Common myeloid progenitor, CD34-positive (primary cell): ENCODE results near the gene IFNAR1. TPM values are rescaled to one million over a fixed set of nuclear protein-coding genes. Genes with fewer than 3 reads are reported as not detected.

Source experiments
- CTCF ChIA-PET: fragments of 350-600 bp; sonication (Branson Sonifier 250); formaldehyde crosslinking; loops from one replicate; lab custom pipeline; 2021; ENCODE audit warnings: antibody characterized with exemption; lab: Charles Lee
- POLR2A ChIA-PET: fragments of 350-600 bp; sonication (Branson Sonifier 250); formaldehyde crosslinking; loops from one replicate; lab custom pipeline; 2021; ENCODE audit warnings: antibody characterized with exemption; lab: Charles Lee
- DNase-seq, 3 donors: peaks; one replicate each; pipeline versions ENCODE4 v3.0.0 to v3.0.0-alpha.2; 2013
- H3K27ac ChIP-seq, 2 experiments: 1 replicate in 1 of 2; 2 replicates in 1 of 2; pipeline ENCODE4 v1.7.0; 2013; ENCODE audit warnings: inconsistent platforms in 2 of 2, low read length in 2 of 2, mild to moderate bottlenecking in 2 of 2, low read depth in 1 of 2, moderate library complexity in 1 of 2; ENCODE audit not compliant: severe bottlenecking in 2 of 2, insufficient read depth in 1 of 2, poor library complexity in 1 of 2
- H3K27me3 ChIP-seq, 5 experiments: replicated peaks in 2 of 5; 1 replicate in 3 of 5; 2 replicates in 2 of 5; pipeline versions ENCODE4 v1.6.1 to v1.7.0; 2013; ENCODE audit warnings: low read length in 4 of 5, mild to moderate bottlenecking in 2 of 5, moderate library complexity in 2 of 5, inconsistent platforms in 1 of 5; ENCODE audit not compliant: insufficient read depth in 5 of 5, control insufficient read depth in 4 of 5
- H3K36me3 ChIP-seq, 4 experiments: 1 replicate in 2 of 4; 2 replicates in 2 of 4; pipeline versions ENCODE4 v1.6.1 to v1.7.0; 2013; ENCODE audit warnings: low read length in 3 of 4, control low read depth in 1 of 4, mild to moderate bottlenecking in 1 of 4; ENCODE audit not compliant: control insufficient read depth in 4 of 4, insufficient read depth in 4 of 4
- H3K4me1 ChIP-seq, 4 experiments: 1 replicate in 3 of 4; 2 replicates in 1 of 4; pipeline versions ENCODE4 v1.6.1 to v1.7.1; 2013; ENCODE audit warnings: low read length in 3 of 4, mild to moderate bottlenecking in 3 of 4, control low read depth in 1 of 4, inconsistent platforms in 1 of 4, moderate library complexity in 1 of 4; ENCODE audit not compliant: control insufficient read depth in 4 of 4, insufficient read depth in 4 of 4; ENCODE audit errors: control extremely low read depth in 1 of 4
- H3K4me3 ChIP-seq, 7 experiments: 1 replicate in 4 of 7; 2 replicates in 3 of 7; pipeline versions ENCODE4 v1.5.1 to v1.7.0; 2013; ENCODE audit warnings: mild to moderate bottlenecking in 7 of 7, low read length in 6 of 7, moderate library complexity in 6 of 7, inconsistent platforms in 2 of 7, low read depth in 2 of 7, control low read depth in 1 of 7; ENCODE audit not compliant: insufficient read depth in 4 of 7, control insufficient read depth in 1 of 7; ENCODE audit errors: extremely low read depth in 1 of 7
- H3K9me3 ChIP-seq, 5 experiments: 1 replicate in 4 of 5; 2 replicates in 1 of 5; pipeline versions ENCODE4 v1.6.1 to v1.7.1; 2013; ENCODE audit warnings: low read length in 4 of 5, mild to moderate bottlenecking in 2 of 5, inconsistent platforms in 1 of 5, low read depth in 1 of 5, moderate library complexity in 1 of 5; ENCODE audit not compliant: control insufficient read depth in 4 of 5, insufficient read depth in 2 of 5; ENCODE audit errors: control extremely low read depth in 1 of 5
- WGBS: methylation state at CpG from one replicate; pipeline ENCODE4 v1.1.5; 2013; ENCODE audit not compliant: insufficient coverage; 5-methylcytosine and 5-hydroxymethylcytosine counted together
- polyA plus RNA-seq: library from polyadenylated mRNA; unstranded; fragments of 120-200 nt; gene quantifications from one replicate; pipeline ENCODE4 v1.2.1, GENCODE V29; 2013

The IFNAR1 gene
- 16.5 TPM for polyA plus RNA-seq

DNA sequence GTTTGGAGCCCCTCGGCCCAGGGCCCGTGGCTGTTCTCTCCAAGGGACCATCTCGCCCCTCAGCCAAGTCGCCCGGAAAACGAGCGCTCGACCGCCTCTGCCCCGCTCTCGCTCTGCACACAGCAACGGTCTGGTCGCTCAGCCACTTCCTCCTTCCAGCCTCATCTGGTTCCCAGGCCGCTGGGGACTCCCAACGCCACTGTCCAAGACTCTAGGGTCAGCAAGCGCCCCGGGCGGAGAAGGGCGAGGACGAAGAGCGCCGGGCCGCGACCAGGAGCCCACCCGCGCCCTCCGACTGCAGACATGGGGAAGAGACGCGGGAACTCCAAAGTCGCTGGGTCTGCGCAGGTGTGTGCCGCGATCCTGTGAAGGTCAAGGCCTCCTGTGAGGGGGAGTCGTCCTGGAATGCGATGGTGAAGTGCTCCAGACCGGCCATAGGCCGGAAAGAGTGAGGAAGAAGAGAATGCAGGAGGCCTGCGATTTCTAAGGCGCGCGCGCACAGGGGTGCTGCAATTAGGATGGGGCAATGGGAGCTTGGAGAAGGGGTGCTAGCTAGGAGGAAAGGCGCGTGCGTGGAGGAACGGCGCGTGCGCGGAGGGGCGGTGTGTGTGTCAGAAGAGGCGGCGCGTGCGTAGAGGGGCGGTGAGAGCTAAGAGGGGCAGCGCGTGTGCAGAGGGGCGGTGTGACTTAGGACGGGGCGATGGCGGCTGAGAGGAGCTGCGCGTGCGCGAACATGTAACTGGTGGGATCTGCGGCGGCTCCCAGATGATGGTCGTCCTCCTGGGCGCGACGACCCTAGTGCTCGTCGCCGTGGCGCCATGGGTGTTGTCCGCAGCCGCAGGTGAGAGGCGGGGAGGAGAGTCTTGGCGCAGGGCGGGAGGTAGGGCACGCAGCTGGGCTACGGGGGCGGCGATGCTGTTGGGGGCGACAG, at the start of gene IFNAR1:
IFNAR1 (plus strand) TSS at position 680 of the 931 bp plus-strand sequence; CDS start at position 766, 86 bp downstream.
- peaks cover 10 to 26% (median 13%) of the 10 kb centered on the region in 4 experiments for H3K4me1 ChIP-seq
- H3K4me3 ChIP-seq, result peak within 1 kb of the TSS; percentile 75 to 98 (median 93)
- H3K9me3 ChIP-seq, result no peaks in the 10 kb centered on the region
- H3K27ac ChIP-seq, result peak within 1 kb of the TSS; percentile 79 to 94
- under 1% methylated on average over 60 of the region's 86 CpGs for WGBS
- H3K36me3 ChIP-seq, result peaks cover 0 to 7% (median 0%) of the 10 kb centered on the region in 4 experiments
- POLR2A ChIA-PET, result interaction anchor here (0.6 to 1.4 kb wide), 7 partner anchors 15 to 552 kb away, joined by 3 to 4 read pairs (median 3); partner anchors contain the start of genes IL10RB and TMEM50B
- no peaks in the 10 kb centered on the region for H3K27me3 ChIP-seq
- CTCF ChIA-PET, result interaction anchor here (0.6 to 2.3 kb wide), 11 partner anchors 8 to 96 kb away, joined by 3 to 14 read pairs (median 3); no protein-coding TSS in a partner anchor
- DNase-seq, result peak; percentile 99

DNA sequence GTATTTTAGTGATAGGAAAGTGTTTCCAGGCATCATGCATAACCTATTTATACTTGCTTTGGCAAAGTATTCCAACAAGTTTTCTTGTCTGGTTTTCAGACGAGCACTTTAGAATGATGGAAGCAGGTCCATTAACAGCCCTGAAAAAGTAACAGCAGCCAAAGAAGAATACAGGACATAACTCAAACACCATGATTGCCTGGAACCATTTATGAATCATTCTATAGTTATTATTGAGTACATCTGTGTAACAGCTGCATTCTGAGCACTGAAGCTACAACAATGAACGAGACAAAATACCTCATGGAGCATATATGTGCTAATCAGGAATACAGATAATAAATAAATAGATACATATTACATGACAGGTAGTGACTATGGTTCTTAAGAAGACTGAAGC, 46.0 kb upstream of the IFNAR1 start:
- CTCF ChIA-PET, result interaction anchor here (0.8 kb wide), 1 partner anchor 12 kb away, joined by 3 read pairs; no protein-coding TSS in a partner anchor
- Histone ChIP-seq H3K36me3 (peaks cover 16 to 74% (median 36%) of the 10 kb centered on the region in 4 experiments), H3K4me3 (no peak overlapping the region), H3K27me3 (no peaks in the 10 kb centered on the region), H3K27ac (no peak overlapping the region), H3K4me1 (no peaks in the 10 kb centered on the region), H3K9me3 (peaks cover 0 to 24% (median 11%) of the 10 kb centered on the region in 5 experiments)
- 100% methylated on average over 1 of the region's 2 CpGs for WGBS
- POLR2A ChIA-PET, result no interaction called here
- no peak for DNase-seq

DNA sequence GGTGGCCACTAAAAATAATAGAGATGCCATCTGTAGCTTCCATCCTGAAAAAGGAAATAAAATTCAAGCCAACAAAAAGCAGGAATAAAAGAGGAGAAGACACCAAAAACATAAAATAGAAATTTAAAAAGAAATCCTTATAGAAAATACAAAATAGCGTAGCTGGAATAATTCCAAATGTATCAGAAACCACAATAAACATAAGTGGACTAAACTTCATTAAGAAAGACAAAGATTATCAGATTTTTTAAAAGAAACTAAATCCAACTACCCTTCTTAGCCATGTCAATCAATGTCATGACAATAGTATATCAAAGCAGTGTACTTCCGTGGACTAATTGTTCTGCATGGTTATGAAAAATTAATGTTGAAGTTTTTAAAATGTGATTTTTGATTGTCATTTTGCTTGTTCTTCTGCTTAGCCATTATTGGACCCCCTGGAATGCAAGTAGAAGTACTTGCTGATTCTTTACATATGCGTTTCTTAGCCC, 45.4 kb upstream of the IFNAR1 start:
- ChIA-PET CTCF (no interaction called here), POLR2A (no interaction called here)
- H3K27me3 ChIP-seq, result no peaks in the 10 kb centered on the region
- 100% methylated on average over 2 of the region's 3 CpGs for WGBS
- peaks cover 0 to 22% (median 11%) of the 10 kb centered on the region in 5 experiments for H3K9me3 ChIP-seq
- no peak overlapping the region for H3K4me3 ChIP-seq
- H3K36me3 ChIP-seq, result peaks cover 18 to 76% (median 35%) of the 10 kb centered on the region in 4 experiments
- H3K27ac ChIP-seq, result no peak overlapping the region
- H3K4me1 ChIP-seq, result no peaks in the 10 kb centered on the region
- DNase-seq, result no peak

DNA sequence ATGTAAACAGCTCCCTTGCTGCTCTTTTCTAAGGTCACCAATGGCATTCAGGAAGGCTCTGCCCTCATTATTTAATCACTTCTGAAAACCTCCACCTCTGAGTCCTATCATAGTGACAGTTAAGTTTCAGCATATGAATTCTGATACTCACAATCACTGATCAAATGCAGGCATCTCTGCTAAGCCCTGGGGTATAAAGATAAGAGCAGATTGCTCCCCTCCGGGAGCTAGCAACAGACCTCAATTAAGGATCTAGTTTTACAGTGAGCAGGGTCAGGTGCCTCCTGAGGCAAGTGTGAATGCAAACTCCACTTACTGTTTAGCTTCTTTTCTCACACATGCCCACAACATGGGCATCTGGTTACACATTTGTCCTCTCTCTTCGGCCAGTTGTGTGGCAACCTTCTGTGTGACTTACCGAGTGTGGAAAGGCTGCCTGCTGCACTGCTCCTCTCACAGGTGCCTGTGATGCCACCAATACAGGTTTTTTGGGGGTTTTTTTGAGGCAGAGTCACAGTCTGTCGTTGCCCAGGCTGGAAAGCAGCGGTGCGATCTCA, 43.6 kb upstream of the IFNAR1 start:
- WGBS, result 88% methylated on average over 3 of the region's 6 CpGs
- no peak overlapping the region for H3K27ac ChIP-seq
- H3K9me3 ChIP-seq, result peaks cover 0 to 17% (median 9%) of the 10 kb centered on the region in 5 experiments
- CTCF ChIA-PET, result interaction anchor here (1.0 to 1.7 kb wide), 2 partner anchors 9 to 13 kb away, joined by 3 to 4 read pairs; no protein-coding TSS in a partner anchor
- POLR2A ChIA-PET, result no interaction called here
- no peak overlapping the region for H3K4me3 ChIP-seq
- peaks cover 20 to 80% (median 41%) of the 10 kb centered on the region in 4 experiments for H3K36me3 ChIP-seq
- DNase-seq, result no peak
- H3K4me1 ChIP-seq, result no peaks in the 10 kb centered on the region
- no peaks in the 10 kb centered on the region for H3K27me3 ChIP-seq

DNA sequence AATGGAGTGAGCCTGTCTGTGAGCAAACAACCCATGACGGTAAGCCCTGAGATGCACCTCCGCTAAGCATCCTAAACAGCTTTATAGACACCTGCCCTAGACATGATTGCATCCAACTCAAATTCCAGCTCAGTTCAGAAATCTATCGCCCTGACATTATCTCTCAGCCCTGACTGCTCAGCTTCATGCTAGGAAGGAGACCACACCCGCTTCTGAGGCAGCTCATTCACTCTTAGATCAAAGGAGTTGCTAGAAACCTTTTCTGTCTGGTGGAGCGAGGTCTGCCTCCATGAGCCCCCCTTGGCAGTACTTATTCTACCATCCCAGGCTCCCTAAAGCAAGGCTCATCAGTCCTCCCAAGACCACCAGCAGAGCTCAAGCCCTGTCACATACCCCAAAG, 41.6 kb upstream of the IFNAR1 start:
- ChIA-PET CTCF (interaction anchor here (1.2 kb wide), 2 partner anchors 18 to 37 kb away, joined by 3 to 4 read pairs; no protein-coding TSS in a partner anchor), POLR2A (no interaction called here)
- H3K4me1 ChIP-seq, result no peaks in the 10 kb centered on the region
- peaks cover 18 to 79% (median 44%) of the 10 kb centered on the region in 4 experiments for H3K36me3 ChIP-seq
- H3K4me3 ChIP-seq, result no peak overlapping the region
- H3K27me3 ChIP-seq, result no peaks in the 10 kb centered on the region
- 94% methylated on average over 4 of the region's 5 CpGs for WGBS
- DNase-seq, result no peak
- H3K27ac ChIP-seq, result no peak overlapping the region
- H3K9me3 ChIP-seq, result peaks cover 0 to 17% (median 9%) of the 10 kb centered on the region in 5 experiments

DNA sequence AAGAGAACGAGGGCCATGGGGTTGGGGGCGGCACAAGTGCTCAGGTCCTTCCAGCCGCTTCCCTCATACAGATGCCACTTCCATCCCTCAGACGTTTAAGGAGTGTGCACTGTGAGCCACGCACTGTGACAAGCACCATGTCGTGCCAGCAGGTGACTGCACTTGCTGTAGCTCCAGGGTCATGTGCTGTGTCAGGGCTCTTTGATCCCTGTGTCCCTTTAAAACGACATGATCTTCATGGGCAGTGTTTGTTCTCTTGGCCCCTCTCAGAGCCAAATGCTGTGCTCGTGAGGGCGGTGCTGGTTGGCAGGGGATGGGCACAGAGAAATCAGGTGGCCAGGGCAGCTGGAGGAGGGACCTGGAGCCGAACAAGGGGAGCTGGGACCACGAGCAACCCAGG, 38.7 kb upstream of the IFNAR1 start:
- Histone ChIP-seq H3K4me1 (no peaks in the 10 kb centered on the region), H3K9me3 (no peaks in the 10 kb centered on the region), H3K36me3 (peaks cover 10 to 73% (median 38%) of the 10 kb centered on the region in 4 experiments), H3K4me3 (no peak overlapping the region), H3K27ac (no peak overlapping the region), H3K27me3 (no peaks in the 10 kb centered on the region)
- no peak for DNase-seq
- ChIA-PET CTCF (interaction anchor here (0.5 to 1.6 kb wide), 2 partner anchors 23 to 803 kb away, joined by 3 to 4 read pairs; no protein-coding TSS in a partner anchor), POLR2A (no interaction called here)
- 95% methylated on average over 11 of the region's 11 CpGs for WGBS
